Hematopoietic multipotent progenitor cell treated with erythropoietin and hydrocortisone succinate and interleukin-3 and kit ligand, for 6 days (in vitro differentiated cells): Measurements from ENCODE around the gene MAMDC4.
"Not testable (repeated sequence)": the region's sequence is repeated elsewhere in the genome, so short reads cannot be mapped to it uniquely, and the experiment has no call there.

Source experiments
- DNase-seq: peaks from one replicate; pipeline ENCODE4 v3.0.0-alpha.2; 2015

The MAMDC4 gene

DNA sequence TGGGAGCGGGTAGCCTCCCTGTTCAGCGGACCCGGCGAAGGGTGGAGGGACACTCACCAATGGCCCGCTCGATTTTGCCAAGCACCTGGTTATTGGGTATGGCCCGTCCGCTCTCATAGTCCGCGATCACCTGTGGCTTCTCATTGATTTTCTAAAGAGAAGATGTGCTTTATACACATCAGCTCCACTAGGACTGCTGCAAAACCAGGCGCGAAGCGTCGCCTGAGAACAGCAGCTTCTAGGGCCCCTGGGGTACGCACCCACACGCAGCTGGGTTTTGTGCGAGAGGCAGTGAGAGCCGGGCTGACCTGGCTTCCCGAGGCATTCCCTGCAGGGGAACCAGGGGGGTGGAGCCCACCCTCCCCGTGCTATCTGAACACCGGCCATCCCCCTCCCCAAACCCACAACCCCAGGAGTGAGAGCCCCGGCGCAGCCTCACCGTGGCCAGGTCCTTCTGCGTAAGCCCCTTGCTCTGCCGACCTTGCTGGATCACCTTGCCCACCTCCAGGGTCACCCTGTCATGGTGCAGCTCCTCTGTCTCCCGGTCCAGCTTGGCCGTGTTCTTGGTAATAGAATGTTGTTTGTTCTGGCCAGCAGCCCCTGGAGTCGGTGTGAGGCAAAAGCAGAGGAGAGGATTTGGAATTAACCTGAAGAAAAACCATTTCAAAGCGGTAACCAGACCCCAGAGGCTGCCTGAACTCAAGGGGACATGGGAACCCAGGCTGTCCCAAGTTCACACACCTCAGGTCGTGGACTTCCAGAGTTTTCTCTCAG is 10.9 kb downstream of the MAMDC4 start:
- no peak for DNase-seq

DNA sequence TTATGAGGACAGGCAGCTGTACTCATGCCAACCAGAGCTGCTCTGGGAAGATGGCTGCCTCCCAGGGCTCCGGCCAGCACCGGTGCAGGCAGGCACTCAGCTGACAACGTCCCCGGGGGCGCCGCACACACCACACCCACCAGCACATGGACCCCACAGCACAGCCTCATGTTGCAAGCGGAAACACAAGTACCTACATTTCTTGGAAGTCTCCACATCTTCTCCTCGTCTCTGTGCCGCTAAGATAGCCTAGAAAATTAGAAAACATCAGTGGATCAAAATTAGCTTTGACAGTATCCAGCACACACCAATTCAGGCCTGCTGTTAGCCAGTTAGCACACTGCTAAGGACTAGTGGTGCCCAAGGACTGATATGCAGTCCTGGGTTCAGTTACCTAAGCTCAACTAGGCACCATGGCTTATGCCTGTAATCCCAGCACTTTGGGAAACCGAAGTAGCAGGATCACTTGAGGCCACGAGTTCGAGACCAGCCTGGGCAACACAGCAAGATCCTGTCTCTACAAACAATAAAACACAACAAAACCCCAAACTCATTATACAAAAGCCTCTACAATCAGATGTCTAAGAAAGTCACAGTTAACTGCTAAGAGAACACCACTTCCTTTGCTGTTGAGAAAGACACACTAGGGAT is 11.6 kb downstream of the MAMDC4 start:
- no peak for DNase-seq

DNA sequence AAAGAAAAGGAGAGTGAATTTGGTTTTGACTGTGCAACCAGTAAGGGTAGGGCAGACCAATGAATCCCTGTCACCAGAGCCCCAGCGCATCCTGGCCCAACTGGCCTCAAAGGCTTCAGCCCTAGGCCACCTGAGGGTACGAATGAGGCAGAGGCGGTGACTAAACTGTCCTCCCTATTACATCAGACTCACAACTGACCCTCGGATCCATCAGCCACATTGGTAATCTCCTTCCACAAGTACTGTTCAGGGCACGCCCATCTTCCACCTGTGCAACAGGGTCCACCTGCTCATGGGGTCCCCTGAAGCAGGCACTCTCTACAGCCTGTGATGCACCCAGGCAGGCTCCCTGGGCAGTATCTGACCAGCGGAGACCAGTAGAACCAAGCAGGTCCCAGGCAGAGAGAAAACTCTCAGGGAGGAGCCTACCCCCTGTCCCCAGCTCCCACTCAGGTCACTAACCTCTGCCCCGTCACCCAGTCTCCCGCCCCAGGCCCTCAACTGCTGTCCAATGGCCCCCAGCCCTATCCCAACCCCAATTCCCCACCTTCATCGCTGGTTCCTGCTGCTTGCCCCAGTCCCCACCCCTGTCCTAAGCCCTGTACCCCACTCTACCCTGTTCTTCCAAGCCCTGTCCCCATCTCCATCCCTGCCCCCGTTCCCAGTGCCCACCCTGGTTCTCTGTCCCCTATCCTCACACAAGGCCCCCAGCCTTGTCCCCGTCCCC is 13.1 kb downstream of the MAMDC4 start:
- DNase-seq, result no peak

DNA sequence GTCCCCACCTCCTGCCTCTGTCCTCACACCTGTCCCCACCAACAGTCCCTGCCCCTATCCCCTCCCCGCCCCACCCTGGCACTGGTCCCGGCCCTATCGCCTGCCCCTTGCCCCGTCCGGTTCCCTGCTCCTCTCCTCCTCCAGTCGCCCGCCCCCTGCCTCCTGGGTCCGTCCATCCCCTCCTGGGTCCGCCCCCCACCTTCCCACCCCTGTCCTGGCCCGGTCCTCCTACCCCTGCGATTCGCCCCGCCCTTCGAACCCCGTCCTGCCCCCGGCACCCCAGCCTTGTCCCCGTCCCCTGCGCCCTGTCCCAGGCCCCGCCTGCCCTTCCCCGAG is 13.6 kb downstream of the MAMDC4 start:
- DNase-seq, result no peak

DNA sequence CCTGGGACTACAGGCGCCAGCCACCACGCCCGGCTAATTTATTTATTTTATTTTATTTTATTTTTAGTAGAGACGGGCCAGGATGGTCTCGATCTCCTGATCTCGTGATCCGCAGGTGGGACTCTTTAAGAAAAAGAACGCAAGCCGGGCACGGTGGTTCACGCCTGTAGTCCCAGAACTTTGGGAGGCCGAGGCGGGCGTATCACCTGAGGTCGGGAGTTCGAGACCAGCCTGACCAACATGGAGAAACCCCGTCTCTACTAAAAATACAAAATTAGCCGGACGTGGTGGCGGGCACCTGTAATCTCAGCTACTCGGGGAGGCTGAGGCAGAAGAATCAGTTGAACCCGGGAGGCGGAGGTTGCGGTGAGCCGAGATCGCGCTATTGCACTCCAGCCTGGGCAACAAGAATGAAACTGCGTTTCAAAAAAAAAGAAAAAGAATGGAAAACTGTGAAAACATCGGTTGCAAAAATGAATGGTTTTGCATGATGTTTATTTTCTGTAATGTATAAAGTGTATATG is 14.8 kb downstream of the MAMDC4 start:
- DNase-seq, result not testable (repeated sequence)

DNA sequence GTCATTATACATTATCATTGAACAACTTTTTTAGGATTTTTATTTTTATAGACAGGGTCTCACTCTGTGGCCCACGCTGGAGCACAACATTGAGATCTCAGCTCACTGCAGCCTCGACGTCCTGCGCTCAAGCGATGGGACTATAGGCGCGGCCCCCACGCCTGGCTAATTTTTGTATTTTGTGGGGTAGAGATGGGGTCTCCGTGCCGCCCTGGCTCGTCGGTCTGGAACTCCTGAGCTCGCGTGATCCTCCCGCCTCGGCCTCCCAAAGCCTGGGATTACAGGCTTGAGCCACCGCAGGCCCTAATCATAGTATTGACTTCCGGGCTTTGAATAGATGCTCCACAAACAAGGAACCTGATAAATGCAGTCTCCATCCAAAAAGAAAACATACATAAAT is 15.3 kb downstream of the MAMDC4 start:
- no peak for DNase-seq

DNA sequence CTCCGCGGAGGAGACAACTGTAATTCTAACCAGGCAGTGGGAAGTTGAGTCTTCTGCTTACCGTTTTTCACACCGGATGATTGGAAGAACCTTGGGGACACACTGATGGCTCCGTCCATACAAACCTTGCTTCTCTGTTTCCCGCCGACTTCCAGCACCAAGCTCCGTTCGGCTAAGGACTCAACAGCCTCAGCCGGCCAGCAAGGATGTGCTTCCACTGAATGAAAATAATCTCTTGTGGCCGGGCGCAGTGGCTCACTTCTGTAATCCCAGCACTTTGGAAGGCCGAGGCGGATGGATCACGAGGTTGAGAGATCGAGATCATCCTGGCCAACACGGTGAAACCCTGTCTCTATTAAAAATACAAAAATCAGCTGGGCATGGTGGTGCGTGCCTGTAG is 15.8 kb downstream of the MAMDC4 start:
- no peak for DNase-seq

DNA sequence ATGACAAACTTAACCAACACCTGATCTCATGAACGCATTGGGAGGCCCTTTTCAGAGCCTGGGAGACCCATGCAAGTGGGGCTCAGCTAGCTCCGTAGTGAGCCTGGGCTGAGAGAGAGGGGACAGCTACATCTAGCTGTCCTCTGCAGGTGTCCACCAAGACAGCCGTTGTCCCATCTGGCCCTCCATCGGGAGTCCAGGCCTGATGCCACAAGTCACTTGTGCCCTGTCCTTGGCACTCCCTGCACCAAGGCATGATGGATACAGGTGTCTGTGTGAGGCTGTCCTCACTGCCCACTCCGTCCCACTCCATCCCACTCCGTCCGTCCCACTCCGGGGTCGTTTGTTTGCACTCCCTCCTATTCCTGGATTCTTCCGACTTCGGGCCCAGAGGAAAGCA is 16.5 kb downstream of the MAMDC4 start:
- DNase-seq, result no peak

DNA sequence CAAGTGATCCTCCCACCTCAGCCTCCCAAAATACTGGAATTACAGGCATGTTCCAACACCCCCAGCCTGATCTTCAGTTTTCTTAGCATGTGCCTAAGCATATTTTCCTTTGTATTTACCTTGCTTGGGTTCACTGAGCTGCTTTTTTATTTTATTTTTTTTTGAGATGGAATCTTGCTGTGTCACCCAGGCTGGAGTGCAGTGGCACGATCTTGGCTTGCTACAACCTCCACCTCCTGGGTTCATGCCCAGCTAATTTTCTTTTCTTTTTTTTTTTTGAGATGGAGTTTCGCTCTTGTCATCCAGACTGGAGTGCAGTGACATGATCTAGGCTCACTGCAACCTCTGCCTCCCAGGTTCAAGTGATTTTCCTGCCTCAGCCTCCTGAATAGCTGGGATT is 17.5 kb downstream of the MAMDC4 start:
- not testable (repeated sequence) for DNase-seq

DNA sequence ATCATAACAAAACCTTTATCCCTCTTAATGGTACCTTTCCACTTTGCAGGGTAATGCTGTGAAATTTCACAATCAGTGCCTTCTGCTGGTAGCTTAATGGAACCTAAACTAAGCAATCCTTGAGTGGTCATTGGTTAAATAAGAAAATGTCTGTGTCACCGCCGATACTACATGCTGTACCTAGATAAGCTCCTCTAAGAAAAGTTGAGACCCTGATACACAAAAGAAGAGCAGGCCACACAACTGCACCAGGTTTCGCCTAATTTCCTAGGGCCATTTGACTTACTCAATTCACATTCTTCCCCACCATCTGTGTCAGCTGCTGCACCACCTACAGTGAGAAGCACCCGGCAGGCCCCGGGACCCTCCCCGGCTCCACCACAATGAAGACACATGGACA is 23.0 kb downstream of the MAMDC4 start:
- DNase-seq, result peak; percentile 42

DNA sequence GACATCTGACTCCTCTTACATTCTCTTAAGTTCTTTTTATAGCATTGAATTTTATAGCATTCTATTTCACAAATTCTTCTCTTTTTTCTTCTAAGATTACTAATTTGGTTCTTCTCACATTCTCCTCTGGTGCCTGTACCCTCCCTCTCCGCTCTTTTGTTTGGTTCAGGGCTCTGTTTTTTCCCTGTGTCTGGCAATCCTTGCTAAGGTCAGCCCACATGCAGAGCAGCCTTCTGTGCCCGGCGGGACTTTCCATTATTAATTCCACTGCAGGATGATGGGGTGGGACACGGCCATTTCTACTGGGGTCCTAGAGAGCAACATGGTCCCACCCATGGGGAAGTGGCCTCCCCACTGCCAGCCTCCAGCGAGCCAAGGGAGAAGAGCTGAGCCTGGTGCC is 24.3 kb downstream of the MAMDC4 start:
- no peak for DNase-seq

DNA sequence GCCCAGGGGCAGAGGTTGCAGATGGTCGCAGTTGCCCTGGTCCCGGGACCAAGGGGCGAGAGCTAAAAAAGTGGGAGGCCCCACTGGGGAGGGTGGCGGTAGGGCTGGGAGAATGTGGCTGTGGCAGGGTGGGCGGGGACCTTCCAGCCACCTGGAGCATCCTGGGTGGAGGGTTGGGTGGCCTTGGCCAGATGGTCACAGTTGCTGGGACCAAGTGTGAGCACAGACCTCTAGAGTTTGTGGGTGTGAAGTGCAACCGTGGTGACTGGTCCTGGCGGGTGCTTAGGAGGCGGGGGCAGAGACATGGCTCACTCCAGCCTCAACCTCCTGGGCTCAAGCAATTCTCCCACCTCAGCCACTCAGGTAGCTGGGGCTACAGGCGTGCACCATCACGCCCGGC is 28.5 kb downstream of the MAMDC4 start:
- peak; percentile 30 for DNase-seq

DNA sequence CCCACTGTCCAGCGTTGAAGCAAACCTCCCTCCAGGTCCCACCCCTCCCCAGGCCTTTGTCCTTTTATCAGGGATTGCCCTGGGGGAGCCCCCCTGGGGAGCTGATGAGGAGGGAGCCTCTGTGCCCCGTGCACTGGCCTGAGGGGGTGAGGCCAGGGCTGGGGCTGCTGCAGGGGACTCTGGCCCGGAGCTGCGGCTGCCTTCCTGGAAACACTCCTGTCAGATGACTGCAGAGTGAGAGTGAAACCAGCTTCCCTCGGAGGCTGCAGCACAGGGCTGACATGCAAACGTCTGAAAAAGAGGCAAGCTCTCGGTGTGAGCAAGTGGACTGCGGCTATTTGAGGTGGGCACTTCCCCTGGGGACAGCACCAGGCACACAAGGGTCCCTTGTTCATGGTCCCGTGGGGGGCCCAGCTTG is 29.6 kb downstream of the MAMDC4 start:
- DNase-seq, result peak; percentile 56

DNA sequence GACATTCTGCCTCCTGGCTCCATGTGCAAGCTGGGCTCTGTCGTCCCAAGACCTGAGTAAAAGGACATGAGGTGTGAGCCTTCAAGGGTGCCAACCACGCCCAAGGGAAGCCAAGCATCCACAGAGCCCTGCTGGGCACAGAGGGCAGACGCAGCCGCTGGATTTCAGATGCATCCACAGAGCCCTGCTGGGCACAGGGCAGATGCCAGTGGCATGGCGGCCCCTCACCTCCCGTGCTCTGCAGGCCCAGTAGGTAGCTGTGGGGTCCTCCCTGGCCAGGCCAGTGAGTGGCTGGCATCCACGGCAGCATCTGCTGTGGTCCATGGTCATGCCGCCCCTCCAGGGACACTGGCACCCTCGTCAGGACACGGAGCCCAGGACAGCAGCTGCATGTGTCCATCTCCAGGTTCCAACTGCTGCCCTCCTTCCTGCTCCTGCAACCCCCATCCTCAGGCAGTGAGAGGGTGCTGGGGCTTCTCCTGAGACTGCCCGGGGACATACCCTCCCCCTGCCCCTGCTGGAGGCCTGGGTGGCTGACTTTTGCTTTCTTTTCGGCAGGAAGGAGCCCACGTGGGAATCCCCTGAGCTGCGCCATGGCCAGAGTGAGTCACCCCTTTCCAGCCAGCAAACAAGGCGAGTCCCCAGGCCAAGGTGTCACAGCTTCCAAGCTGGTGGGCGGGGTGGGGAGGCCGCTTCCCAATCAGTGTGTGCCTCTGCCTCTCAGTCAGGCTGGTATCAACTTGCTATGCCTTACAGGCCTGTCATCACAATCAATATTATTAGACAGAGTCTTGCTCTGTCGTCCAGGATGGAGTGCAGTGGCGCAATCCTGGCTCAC is 30.2 kb downstream of the MAMDC4 start:
- peak; percentile 66 for DNase-seq

DNA sequence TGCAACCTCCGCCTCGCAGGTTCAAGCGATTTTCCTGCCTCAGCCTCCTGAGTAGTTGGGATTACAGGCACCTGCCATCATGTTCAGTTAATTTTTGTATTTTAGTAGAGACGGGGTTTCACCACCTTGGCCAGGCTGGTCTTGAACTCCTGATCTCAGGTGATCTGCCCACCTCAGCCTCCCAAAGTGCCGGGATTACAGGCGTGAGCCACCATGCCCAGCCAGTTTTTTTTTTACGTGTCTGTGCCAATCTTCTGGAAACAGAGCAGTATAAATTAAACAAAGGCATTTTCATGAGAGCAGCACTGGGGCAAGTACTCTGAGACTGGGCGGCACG is 30.8 kb downstream of the MAMDC4 start:
- DNase-seq, result not testable (repeated sequence)

DNA sequence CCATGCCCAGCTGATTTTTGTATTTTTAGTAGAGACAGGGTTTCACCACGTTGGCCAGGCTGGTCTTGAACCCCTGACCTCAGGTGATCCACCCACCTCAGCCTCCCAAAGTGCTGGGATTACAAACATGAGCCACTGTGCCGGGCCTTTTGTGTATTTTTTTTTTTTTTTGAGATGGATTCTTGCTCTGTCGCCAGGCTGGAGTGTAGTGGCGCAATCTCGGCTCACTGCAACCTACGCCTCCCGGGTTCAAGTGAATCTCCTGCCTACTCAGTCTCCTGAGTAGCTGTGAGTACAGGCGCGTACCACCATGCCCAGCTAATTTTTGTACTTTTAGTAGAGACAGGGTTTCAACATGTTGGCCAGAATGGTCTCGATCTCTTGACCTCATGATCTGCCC is 31.5 kb downstream of the MAMDC4 start:
- not testable (repeated sequence) for DNase-seq

DNA sequence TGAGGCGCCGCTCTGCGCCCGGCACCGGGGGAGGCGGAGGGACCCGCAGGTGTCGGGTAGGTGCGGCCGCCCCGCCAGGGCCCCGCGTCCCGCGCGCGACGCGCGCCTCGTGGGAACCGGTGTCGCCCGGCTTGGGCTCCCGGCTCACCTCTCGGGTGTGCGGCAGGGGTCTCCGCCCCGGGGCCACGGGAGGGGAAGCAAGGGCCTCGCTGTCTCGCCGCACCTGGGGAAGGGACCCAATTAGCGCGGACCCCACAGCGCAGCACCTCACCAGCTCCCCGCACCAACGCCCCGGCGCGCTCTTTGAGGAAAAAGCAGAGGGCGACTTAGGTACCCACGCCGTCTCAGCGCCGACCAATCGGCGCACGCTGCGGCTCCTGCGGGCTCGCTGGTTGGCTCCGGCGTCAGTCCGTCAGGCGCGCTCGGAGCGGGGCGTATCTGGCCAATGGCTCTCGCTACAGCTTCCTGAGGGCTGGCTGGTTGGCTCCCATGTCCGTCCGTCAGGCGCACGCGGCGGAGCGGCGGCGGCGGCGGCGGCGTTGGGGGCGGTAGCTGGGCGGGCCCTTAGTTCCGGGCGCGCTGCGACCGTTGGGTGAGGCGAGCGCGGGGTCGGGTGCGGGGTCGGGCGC is 33.9 kb downstream of the MAMDC4 start, which contains the start of gene TRAF2:
TRAF2 (plus strand) TSS at position 567 of the 629 bp plus-strand sequence. CDS start 12,225 bp downstream, outside the sequence.
- peak; percentile 98 for DNase-seq

DNA sequence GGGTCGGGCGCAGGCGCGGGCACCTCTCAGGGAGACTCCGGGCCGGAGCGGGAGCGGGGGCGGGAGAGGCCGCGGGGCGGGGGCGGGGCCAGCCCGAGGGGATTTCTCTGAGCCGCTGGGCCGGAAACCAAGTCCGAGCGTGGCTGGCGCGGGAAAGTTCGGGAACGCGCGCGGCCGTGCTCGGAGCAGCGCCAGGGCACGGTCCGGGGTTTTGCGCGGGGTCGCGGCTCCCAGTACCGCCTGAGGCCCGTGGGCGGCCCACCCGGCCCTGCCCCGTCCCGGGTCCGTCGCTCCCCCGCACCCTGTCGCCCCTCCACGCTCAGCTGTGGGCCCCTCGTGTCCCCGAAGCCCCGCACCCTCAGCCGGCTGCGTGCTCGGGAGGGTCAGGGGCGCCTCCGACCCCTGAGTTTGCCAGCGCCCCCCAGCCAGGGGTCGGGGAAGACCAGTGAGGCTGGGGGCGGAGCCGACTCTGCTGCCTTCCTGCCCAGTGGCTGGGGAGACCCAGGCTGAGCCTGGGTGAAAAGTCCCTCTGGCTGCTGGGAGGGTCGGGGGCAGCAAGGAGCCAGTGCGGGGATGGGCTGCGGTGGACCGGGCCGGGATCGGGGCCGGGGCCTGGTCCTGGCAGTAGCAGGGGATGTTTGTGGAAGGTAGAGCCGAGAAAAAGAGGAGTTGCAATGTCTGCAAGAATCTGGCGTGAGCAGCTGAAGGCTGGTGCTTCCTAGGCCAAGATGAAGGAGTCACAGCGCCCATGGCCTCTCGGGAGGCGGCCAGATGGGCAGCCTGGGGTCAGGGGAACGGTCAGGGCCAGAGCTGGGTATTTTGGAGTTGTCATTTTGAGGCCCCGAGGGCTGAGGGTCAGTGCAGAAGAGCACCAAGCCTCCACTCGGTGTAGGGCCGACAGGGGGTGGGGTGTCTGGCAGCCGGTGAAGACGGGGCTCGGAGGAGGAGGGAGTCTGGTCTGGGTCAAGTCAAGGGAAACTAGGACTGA is 34.8 kb downstream of the MAMDC4 start:
- peak; percentile 54 for DNase-seq

DNA sequence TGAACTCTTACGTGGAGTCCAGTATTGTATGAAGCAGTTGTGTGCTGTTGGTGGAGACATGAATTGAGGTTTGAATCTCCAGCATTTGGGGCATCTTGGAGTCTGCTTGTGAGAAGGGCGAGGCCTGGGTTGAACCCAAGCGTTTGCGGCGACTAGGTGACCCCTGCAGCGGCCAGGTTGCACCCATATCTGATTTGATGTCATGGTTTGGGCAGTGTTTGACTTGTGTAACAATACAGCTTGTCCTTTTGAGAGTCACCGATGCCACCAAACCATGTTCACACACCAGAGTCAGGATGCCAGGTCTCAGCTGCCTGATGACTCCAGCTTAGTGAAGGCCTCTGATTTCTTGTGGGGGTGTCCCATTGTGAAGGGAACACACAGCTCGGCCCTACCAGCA is 36.3 kb downstream of the MAMDC4 start:
- DNase-seq, result no peak

DNA sequence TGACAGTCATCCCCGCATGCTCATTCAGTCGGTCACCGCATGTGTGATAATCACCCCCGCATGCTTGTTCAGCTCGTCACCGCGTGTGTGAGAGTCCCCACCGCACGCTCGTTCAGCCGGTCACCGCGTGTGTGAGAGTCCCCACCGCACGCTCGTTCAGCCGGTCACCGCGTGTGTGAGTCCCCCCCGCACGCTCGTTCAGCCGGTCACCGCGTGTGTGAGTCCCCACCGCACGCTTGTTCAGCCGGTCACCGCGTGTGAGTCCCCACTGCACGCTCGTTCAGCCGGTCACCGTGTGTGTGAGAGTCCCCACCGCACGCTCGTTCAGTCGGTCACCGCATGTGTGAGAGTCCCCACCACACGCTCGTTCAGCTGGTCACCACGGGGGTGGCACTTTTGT is 37.7 kb downstream of the MAMDC4 start:
- no peak for DNase-seq

DNA sequence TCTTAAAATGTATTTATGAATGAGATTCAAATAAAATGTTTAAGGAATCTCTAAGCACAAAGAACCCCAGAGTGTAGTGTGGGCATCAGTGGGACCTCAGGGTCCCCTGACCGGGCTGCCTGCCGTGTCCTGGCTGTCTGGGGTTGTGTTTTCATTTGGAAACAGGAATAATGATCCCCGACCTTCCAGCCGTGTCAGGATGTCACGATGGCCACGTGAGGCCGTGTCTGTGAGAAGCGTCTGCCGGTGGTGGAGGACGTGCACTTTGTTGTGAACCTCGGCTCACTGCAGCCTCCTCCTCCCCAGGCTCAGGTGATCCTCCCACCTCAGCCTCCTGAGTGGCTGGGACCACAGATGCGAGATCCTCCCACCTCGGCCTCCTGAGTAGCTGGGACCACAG is 38.5 kb downstream of the MAMDC4 start:
- no peak for DNase-seq
